Testis (tissue), 2 donors: ENCODE measurements around the gene HS2ST1.
"Not testable (repeated sequence)": the region's sequence is repeated elsewhere in the genome, so short reads cannot be mapped to it uniquely, and the experiment has no call there.

ENCODE experiments used
- CTCF ChIP-seq, 3 experiments: fragments of 450-650 bp in 2 of 3; fragments of 200-600 bp in 1 of 3; sonication (generic) in 1 of 3; IDR thresholded peaks; one replicate each; pipeline ENCODE4 v1.5.1; 2016 to 2019; ENCODE audit warnings: antibody characterized with exemption in 3 of 3, mild to moderate bottlenecking in 2 of 3, moderate library complexity in 1 of 3
- POLR2A ChIP-seq: fragments of 450-650 bp; IDR thresholded peaks from one replicate; pipeline ENCODE4 v1.6.1; 2017; ENCODE audit warnings: antibody characterized with exemption, mild to moderate bottlenecking, moderate library complexity

- TF ChIP-seq CTCF (IDR thresholded peaks at IDR 0.05); POLR2A: not testable (repeated sequence)
These were observed 15.0 kb upstream of the HS2ST1 start for GRCh38 chr1:86899401-86899800.
